H1 (cell line): ENCODE data around the gene ANKH. TPM values are rescaled to one million over a fixed set of nuclear protein-coding genes. Genes with fewer than 3 reads are reported as not detected.

Source experiments
- BRCA1 ChIP-seq: IDR thresholded peaks from 2 replicates; pipeline ENCODE4 v1.6.1; 2012; ENCODE audit warnings: low read depth, low read length, improper control_type of control experiment
- TBP ChIP-seq: IDR thresholded peaks from 2 replicates; pipeline ENCODE4 v1.6.1; 2011; ENCODE audit warnings: low read depth, low read length, improper control_type of control experiment
- polyA plus RNA-seq, 7 experiments: library from polyadenylated mRNA; depleted of rRNA in 3 of 7; stranded (reverse) in 5 of 7; unstranded in 2 of 7; fragments of >200 nt in 5 of 7; fragments of 200-250 nt in 2 of 7; gene quantifications; 1 replicate in 5 of 7; 2 replicates in 1 of 7; 4 replicates in 1 of 7; pipeline versions ENCODE4 v1.2.1 to v1.2.3, GENCODE V29; 2011 to 2013; ENCODE audit warnings: missing spikeins in 2 of 7, mixed read lengths in 2 of 7
- total RNA-seq: library from RNA; stranded (reverse); fragmentation: NEBNext Ultra II Directional; extraction: Animal tissue kit (Norgen Biotek cat#: 25700); gene quantifications from 2 replicates; pipeline ENCODE4 v1.2.1, GENCODE V29; 2021

The ANKH gene
- total and polyA plus RNA-seq, 2 of the 8 experiments (the other 6 are each of a cell fraction or from before 2014, with no cell fraction given) = 5.3 to 13.0 TPM

DNA sequence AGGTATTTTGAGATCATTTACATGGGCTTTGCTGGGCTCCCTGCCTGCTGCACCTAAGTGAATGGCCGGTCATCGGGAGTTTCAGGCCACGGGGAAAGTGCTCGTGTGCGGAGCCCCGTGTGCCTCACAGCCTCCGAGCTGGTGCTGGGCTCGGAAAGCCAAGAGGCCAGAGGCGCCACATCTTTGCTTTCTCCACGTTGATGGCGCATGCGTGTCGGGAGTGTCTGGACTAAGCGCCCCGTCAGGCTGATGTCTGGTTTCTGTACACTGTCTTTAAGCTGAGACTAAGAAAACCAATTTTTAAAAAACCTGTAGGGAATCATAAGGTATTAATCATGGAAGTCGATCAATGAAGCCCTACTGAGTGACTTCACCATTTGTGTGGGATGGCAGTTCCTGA is 137.9 kb downstream of the ANKH start (continued):
- no peak for TF ChIP-seq BRCA1
- TF ChIP-seq TBP = no peak
